AG09309 (cell line): ENCODE results near the gene GPR22.

Experiments used
- DNase-seq: peaks from one replicate; pipeline ENCODE4 v3.0.0-alpha.2; 2010; ENCODE audit warnings: low read depth
- H3K4me3 ChIP-seq: 2 replicates; pipeline ENCODE4 v1.5.1; 2011; ENCODE audit warnings: mild to moderate bottlenecking, low read depth, low read length, moderate library complexity; ENCODE audit not compliant: control insufficient read depth
- TF ChIP-seq, protein P1 (sequence below): IDR thresholded peaks from 2 replicates; pipeline ENCODE4 v1.5.1; 2011; ENCODE audit warnings: mild to moderate bottlenecking, low read depth, low read length, inconsistent platforms; ENCODE audit not compliant: insufficient read depth, control insufficient read depth; ENCODE audit errors: missing control alignments

The GPR22 gene

DNA sequence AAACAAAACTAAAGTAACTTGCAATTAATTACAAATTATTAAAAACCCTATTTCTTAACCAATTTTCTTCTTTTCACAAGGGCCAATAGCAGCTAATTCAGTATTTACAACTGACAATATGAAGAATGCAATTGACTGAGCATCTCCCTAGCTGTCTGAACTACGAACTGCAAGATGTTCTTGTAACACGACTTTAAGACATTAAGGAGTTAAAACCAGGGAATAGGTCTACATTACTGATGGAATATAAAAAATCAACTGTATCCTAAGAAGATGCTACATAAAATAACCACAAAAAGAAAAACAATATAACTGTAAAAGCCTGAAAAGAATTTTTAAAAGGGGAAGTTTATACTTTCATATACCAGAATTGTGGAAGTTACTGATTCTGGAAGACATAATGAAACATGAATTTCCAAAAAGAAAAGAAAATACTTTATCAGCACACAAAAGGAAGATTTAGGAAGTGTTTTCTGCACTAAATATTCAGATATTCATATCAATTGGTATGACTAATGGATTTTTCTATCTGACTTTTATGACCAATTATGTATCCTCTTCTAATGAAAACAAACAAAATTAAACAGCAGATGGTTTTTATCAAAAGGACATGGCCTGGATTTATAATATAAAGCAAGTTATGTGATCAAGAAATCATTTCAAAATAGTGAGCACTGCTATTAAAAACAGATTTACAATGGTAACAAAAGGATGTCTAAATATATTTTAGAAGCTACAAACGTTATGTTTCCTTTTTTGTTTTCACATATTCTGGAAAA, 1.6 kb downstream of the GPR22 start:
- TF ChIP-seq, protein P1, sequence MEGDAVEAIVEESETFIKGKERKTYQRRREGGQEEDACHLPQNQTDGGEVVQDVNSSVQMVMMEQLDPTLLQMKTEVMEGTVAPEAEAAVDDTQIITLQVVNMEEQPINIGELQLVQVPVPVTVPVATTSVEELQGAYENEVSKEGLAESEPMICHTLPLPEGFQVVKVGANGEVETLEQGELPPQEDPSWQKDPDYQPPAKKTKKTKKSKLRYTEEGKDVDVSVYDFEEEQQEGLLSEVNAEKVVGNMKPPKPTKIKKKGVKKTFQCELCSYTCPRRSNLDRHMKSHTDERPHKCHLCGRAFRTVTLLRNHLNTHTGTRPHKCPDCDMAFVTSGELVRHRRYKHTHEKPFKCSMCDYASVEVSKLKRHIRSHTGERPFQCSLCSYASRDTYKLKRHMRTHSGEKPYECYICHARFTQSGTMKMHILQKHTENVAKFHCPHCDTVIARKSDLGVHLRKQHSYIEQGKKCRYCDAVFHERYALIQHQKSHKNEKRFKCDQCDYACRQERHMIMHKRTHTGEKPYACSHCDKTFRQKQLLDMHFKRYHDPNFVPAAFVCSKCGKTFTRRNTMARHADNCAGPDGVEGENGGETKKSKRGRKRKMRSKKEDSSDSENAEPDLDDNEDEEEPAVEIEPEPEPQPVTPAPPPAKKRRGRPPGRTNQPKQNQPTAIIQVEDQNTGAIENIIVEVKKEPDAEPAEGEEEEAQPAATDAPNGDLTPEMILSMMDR = no peak
- no peak overlapping the region for H3K4me3 ChIP-seq
- DNase-seq = no peak

DNA sequence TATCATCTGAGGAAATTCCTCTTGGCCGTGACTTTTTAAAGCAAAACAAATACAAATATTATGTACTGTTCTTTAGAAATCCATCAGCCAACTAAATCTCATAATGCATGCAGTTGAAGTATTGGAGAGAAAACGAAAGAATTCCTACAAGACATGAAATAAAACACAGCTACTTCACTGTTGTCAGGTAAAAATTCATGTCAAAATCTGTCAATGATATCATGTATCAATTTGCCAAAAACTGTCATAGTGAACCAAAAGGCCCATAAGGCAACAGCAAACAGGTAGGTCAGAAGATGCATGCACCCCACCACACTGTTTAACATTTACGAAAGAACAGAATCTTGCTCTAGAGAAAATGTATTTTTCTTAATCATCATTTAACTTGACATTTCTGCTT, 2.3 kb downstream of the GPR22 start:
- H3K4me3 ChIP-seq = no peak overlapping the region
- no peak for DNase-seq
- TF ChIP-seq, protein P1 = no peak

DNA sequence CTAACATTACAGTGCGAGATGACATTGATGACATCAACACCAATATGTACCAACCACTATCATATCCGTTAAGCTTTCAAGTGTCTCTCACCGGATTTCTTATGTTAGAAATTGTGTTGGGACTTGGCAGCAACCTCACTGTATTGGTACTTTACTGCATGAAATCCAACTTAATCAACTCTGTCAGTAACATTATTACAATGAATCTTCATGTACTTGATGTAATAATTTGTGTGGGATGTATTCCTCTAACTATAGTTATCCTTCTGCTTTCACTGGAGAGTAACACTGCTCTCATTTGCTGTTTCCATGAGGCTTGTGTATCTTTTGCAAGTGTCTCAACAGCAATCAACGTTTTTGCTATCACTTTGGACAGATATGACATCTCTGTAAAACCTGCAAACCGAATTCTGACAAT, 4.3 kb downstream of the GPR22 start:
- no peak overlapping the region for H3K4me3 ChIP-seq
- no peak for DNase-seq
- TF ChIP-seq, protein P1 = no peak

DNA sequence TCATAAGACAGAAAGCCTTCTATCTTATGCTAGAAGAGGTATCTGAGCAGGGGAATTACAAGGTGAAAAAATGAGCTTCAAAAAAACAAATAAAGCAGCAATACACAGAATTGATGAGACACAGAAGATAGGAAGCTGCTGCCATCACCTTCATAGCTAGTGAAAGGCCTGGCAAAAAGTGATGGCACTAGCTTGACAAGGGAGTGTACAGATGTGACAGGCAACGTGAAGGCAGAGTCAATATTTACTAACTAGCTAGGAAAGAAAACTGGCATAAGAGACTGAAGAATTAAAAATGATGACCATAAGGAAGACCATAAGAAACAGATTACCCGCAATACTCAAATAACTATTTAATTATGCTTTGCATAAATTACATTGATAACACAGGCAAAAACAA, 9.4 kb downstream of the GPR22 start:
- H3K4me3 ChIP-seq = no peak overlapping the region
- TF ChIP-seq, protein P1 = no peak
- no peak for DNase-seq

DNA sequence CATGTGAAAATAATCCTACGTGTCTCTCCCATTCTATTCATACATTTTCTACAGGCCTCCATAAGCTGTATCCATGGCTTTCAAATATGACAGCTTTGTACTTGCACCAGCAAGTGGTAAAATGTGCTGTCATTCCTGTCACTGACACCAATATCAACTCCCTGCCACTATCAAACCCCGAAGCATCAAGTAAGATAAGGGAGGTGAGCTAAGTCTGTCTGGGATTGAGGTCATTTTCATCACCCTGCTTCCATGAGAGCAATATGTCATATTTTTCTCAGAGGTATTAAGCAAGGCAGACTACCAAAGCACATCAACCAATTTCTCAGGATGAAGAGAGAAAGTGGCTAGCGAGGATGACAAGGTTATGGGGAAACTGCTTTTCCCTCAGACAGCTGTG, 11.1 kb downstream of the GPR22 start:
- no peak overlapping the region for H3K4me3 ChIP-seq
- DNase-seq = no peak
- TF ChIP-seq, protein P1 = no peak

DNA sequence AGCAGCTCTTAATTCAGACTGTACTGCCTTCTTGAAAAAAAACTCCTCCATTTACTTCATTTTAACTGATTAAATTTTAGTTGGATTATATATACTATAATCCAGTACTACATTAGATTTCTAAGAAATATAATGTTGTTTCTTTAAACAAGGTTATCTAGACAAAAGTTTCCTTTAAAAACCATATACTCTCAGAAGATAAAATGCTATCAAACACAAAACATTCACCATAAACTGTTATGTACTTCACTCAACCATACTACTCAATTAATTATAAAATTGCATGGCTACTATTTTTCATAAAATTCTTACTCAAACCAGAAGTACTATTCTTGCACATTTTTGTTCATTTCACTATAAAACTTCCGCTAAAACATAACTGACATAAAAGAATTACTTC, 12.7 kb downstream of the GPR22 start:
- DNase-seq = no peak
- TF ChIP-seq, protein P1 = no peak
- no peak overlapping the region for H3K4me3 ChIP-seq
